Measurements from ENCODE around the gene PIGP.

- TF ChIP-seq, protein P1, sequence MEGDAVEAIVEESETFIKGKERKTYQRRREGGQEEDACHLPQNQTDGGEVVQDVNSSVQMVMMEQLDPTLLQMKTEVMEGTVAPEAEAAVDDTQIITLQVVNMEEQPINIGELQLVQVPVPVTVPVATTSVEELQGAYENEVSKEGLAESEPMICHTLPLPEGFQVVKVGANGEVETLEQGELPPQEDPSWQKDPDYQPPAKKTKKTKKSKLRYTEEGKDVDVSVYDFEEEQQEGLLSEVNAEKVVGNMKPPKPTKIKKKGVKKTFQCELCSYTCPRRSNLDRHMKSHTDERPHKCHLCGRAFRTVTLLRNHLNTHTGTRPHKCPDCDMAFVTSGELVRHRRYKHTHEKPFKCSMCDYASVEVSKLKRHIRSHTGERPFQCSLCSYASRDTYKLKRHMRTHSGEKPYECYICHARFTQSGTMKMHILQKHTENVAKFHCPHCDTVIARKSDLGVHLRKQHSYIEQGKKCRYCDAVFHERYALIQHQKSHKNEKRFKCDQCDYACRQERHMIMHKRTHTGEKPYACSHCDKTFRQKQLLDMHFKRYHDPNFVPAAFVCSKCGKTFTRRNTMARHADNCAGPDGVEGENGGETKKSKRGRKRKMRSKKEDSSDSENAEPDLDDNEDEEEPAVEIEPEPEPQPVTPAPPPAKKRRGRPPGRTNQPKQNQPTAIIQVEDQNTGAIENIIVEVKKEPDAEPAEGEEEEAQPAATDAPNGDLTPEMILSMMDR (IDR thresholded peaks at IDR 0.05), result no peak
- no peak for TF ChIP-seq EP300 (IDR thresholded peaks at IDR 0.05)
Measured at GRCh38 chr21:37045149-37045548, 27.7 kb downstream of the PIGP start.

Data from ovary (tissue), 3 donors.